DND-41 (cell line): ENCODE data around the gene WDR45B.

Source experiments
- EZH2 ChIP-seq: IDR thresholded peaks from 3 replicates; pipeline ENCODE4 v1.6.1; 2012; ENCODE audit warnings: borderline replicate concordance, low read depth, mild to moderate bottlenecking, moderate library complexity, low read length, inconsistent platforms; ENCODE audit not compliant: severe bottlenecking
- TF ChIP-seq, protein P1 (sequence below): IDR thresholded peaks from 2 replicates; pipeline ENCODE4 v1.5.1; 2012; ENCODE audit warnings: borderline replicate concordance, low read length, moderate library complexity, mild to moderate bottlenecking; ENCODE audit not compliant: poor library complexity, severe bottlenecking; ENCODE audit errors: extremely low read depth

DNA sequence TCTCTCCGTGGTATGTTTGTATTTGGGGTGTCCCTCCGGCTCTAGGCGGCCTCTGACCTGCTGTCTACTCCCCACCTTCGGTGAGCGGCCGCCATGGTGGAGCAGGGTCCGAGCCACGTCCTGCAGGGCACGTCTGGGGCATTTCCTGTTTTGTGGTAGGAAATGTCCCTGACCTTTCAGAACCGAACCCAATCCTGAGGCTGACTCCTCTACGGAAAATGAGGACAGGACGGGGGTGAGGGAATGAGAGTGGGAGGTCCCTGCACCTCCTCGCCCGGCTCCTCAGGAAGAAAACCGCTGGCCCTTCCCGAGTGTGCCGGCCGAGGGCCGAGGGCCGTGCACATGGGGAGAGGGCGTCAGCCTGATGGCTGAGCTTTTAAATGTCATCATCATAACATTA is 45.8 kb downstream of the WDR45B start:
- TF ChIP-seq, protein P1, sequence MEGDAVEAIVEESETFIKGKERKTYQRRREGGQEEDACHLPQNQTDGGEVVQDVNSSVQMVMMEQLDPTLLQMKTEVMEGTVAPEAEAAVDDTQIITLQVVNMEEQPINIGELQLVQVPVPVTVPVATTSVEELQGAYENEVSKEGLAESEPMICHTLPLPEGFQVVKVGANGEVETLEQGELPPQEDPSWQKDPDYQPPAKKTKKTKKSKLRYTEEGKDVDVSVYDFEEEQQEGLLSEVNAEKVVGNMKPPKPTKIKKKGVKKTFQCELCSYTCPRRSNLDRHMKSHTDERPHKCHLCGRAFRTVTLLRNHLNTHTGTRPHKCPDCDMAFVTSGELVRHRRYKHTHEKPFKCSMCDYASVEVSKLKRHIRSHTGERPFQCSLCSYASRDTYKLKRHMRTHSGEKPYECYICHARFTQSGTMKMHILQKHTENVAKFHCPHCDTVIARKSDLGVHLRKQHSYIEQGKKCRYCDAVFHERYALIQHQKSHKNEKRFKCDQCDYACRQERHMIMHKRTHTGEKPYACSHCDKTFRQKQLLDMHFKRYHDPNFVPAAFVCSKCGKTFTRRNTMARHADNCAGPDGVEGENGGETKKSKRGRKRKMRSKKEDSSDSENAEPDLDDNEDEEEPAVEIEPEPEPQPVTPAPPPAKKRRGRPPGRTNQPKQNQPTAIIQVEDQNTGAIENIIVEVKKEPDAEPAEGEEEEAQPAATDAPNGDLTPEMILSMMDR, result no peak
- TF ChIP-seq EZH2, result no peak
